GM10266 (cell line): ENCODE measurements around the gene YKT6.

Source experiments
- DNase-seq: peaks from one replicate; pipeline ENCODE4 v3.0.0; 2012; ENCODE audit errors: extremely low spot score
- CTCF ChIP-seq: IDR thresholded peaks from 2 replicates; pipeline ENCODE4 v1.5.1; 2012; ENCODE audit warnings: mild to moderate bottlenecking, low read depth; ENCODE audit not compliant: control insufficient read depth, insufficient read depth; ENCODE audit errors: missing control alignments

Gene YKT6

GRCh38 chr7:44156453-44157010 lies 44.2 kb upstream of the YKT6 start:
- no peak for TF ChIP-seq CTCF
- no peak for DNase-seq

GRCh38 chr7:44157116-44158080 lies 43.4 kb upstream of the YKT6 start:
- no peak for TF ChIP-seq CTCF
- DNase-seq, result no peak

- DNase-seq, result no peak
- TF ChIP-seq CTCF, result no peak
Observed at GRCh38 chr7:44158096-44158872, 42.5 kb upstream of the YKT6 start.

GRCh38 chr7:44158873-44159631 lies 41.7 kb upstream of the YKT6 start:
- DNase-seq, result no peak
- TF ChIP-seq CTCF, result no peak

- TF ChIP-seq CTCF, result no peak
- no peak for DNase-seq
Observed at GRCh38 chr7:44159824-44160630, 40.8 kb upstream of the YKT6 start.

GRCh38 chr7:44161371-44161770 lies 39.4 kb upstream of the YKT6 start:
- TF ChIP-seq CTCF, result no peak
- no peak for DNase-seq
